Left lobe of liver (tissue), 2 donors: ENCODE data around the gene RBM45. TPM values are rescaled to one million over a fixed set of nuclear protein-coding genes. Genes with fewer than 3 reads are reported as not detected.

Source experiments
- ATAC-seq: fragments of 200-7000 bp; cut with Tn5 transposase; one replicate; pipeline ENCODE4 v1.9.1; 2020; ENCODE audit warnings: mild to moderate bottlenecking, moderate library complexity
- DNase-seq: peaks from one replicate; pipeline ENCODE4 v3.0.0-alpha.2; 2020; ENCODE audit warnings: low spot score
- total RNA-seq: library from RNA; stranded (reverse); gene quantifications from one replicate; pipeline ENCODE4 v1.2.1, GENCODE V29; 2021
- donor health status: DM: no; HTN: no; CAD: no; lungs with moderate emphysema.
- donor health status: DM: no; HTN: yes; CAD: no.

The RBM45 gene
- total RNA-seq, 1 donor from 2014 or later: 4.0 TPM

DNA sequence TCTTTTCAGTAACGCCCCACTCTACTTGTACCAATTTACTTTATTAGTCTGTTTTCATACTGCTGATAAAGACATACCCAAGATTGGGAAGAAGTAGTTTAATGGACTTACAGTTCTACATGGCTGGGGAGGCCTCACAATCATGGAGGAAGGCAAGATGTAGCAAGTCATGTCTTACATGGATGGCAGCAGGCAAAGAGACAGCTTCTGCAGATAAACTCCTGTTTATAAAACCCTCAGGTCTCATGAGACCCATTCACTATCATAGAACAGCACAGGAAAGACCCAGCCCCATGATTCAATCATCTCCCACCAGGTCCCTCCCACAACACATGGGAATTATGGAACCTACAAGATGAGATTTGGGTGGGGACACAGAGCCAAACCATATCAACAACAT, 43.3 kb downstream of the RBM45 start:
- DNase-seq (no peak), ATAC-seq (no peak)

DNA sequence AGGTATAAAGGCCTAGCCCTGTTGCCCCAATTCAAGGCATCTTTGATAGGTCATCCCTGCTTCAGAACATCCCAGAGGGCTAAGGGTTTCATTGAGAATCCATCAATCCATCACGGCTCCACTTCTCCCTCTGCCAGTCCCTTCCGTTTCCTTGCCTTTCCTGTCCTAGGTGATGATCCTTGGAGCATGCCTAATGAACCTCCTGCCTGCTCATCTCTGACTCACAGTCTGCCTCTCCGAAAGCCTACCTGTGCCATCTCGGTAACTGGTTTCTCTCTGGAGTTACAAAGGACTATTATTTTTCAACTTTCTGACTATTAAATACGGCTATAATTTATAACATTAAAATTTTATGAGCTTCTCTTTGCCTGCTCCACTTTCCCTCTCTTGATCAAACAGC, 45.3 kb downstream of the RBM45 start:
- DNase-seq (no peak), ATAC-seq (no peak)

- DNase-seq (no peak), ATAC-seq (no peak)
Observed at GRCh38 chr2:178159966-178160365, 47.7 kb downstream of the RBM45 start.

DNA sequence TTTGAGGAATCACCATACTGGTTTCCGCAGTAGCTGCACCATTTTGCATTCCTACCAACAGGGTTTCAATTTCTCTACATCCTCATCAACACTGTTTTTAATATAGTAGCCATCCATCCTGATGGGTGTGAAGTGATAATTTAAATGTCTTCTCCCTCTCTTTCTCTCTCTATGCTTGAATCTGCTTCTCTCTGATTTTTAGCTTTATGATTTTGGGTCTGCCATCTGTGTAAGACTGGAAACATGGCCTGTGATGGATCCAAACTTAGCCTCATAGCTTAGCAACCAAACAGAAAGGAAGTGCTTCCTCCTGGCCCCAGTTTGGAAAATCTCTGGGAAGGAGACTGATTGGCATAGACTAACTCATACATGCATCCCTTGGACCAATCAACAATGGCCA, 48.4 kb downstream of the RBM45 start:
- ATAC-seq (no peak), DNase-seq (no peak)

- ATAC-seq: no peak
- DNase-seq: no peak
Observed at GRCh38 chr2:178163395-178163794, 51.2 kb downstream of the RBM45 start.

- ATAC-seq (no peak), DNase-seq (no peak)
Observed at GRCh38 chr2:178163911-178164310, 51.7 kb downstream of the RBM45 start.

DNA sequence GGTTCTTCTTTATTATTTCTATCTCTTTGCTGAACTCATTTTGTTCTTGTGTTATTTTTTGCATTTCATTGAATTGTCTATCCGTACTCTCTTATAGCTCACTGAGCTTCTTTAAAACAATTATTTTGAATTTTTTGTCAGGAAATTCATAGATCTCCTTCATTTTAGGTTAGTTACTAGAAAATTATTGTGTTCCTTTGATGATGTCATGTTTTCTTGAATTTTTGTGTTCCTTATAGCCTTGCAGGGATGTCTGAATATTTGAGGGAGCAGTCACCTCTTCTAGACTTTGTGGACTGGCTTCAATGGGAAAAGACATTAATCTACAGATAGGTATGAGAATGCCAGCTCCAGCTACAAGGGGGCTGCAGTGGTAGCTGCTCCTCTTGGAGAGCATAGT, 61.4 kb downstream of the RBM45 start:
- DNase-seq (no peak), ATAC-seq (no peak)

- ATAC-seq (no peak), DNase-seq (no peak)
Observed at GRCh38 chr2:178177066-178177679, 64.9 kb downstream of the RBM45 start.

Other genes starting within 250 kb of the RBM45 start
- gene PDE11A, start 39.7 kb upstream of the RBM45 start, total RNA-seq: 3.9 TPM
- 1.8 TPM for gene OSBPL6, start 82.1 kb downstream of the RBM45 start, total RNA-seq